K562 (cell line): ENCODE results near the gene PADI1. TPM values are rescaled to one million over a fixed set of nuclear protein-coding genes. Genes with fewer than 3 reads are reported as not detected.

ENCODE experiments used
- ATAC-seq: fragments of 200-7000 bp; cut with Tn5 transposase; 3 replicates; pipeline ENCODE4 v1.9.1; 2020; ENCODE audit warnings: moderate library complexity
- BruUV-seq: library from RNA; stranded (reverse); fragments of 400-500 nt; replicated peaks from 2 replicates; lab custom pipeline; 2021; lab: Mats Ljungman, UMichigan
- CTCF ChIA-PET: fragments of 300-600 bp; formaldehyde crosslinking; extraction: SDS; loops from one replicate; lab custom pipeline; 2021; ENCODE audit warnings: low intra/inter-chr PET ratio; lab: Yijun Ruan, JAX
- POLR2A ChIA-PET: fragments of 300-600, 350-650 bp; sonication (Branson Sonifier 250); formaldehyde crosslinking; extraction: SDS; loops from one replicate; lab custom pipeline; 2021; ENCODE audit warnings: antibody characterized with exemption, inconsistent platforms; lab: Yijun Ruan, JAX
- DNase-seq, 4 experiments: peaks; one replicate each; pipeline versions ENCODE4 v3.0.0 to v3.0.0-alpha.2; 2011 to 2018; ENCODE audit warnings: low spot score in 3 of 4, mixed read lengths in 3 of 4; ENCODE audit errors: extremely low read depth in 1 of 4
- FAIRE-seq: peaks from 2 replicates; lab custom pipeline; 2011; peaks lifted over from hg19 to GRCh38; lab: Jason Lieb, UNC
- H2AFZ ChIP-seq: 2 replicates; pipeline ENCODE4 v1.6.0; 2011; ENCODE audit warnings: low read depth, low read length, control low read depth, inconsistent platforms
- H3K27ac ChIP-seq: fragments of 200-600 bp; 3 replicates; pipeline ENCODE4 v1.8.0; 2011; ENCODE audit warnings: low read depth, mild to moderate bottlenecking, control low read depth, inconsistent platforms, low read length, moderate library complexity, mixed read lengths; ENCODE audit errors: extremely low read depth
- H3K27me3 ChIP-seq, 2 experiments: fragments of 300-600 bp in 1 of 2; 2 replicates in 1 of 2; 3 replicates in 1 of 2; pipeline versions ENCODE4 v1.6.0 to v1.8.0; 2011; ENCODE audit warnings: inconsistent platforms in 2 of 2, low read length in 2 of 2, mild to moderate bottlenecking in 1 of 2, mixed read lengths in 1 of 2, moderate library complexity in 1 of 2; ENCODE audit not compliant: control insufficient read depth in 2 of 2, insufficient read depth in 2 of 2
- H3K36me3 ChIP-seq: fragments of 300-600 bp; 3 replicates; pipeline ENCODE4 v1.8.0; 2011; ENCODE audit warnings: mild to moderate bottlenecking, low read length, inconsistent platforms; ENCODE audit not compliant: control insufficient read depth, insufficient read depth
- H3K4me1 ChIP-seq, 2 experiments: fragments of 200-600 bp in 1 of 2; replicated peaks in 1 of 2; 2 replicates in 1 of 2; 3 replicates in 1 of 2; pipeline versions ENCODE4 v1.5.1 to v1.8.0; 2011; ENCODE audit warnings: inconsistent platforms in 2 of 2, low read length in 2 of 2, mild to moderate bottlenecking in 1 of 2, mixed read lengths in 1 of 2, moderate library complexity in 1 of 2; ENCODE audit not compliant: control insufficient read depth in 2 of 2, insufficient read depth in 2 of 2
- H3K4me2 ChIP-seq: 2 replicates; pipeline ENCODE4 v1.6.1; 2011; ENCODE audit warnings: low read length, control low read depth, inconsistent platforms, mixed read lengths; ENCODE audit not compliant: insufficient read depth
- H3K4me3 ChIP-seq: fragments of 200-600 bp; sonication (generic), shearing (Covaris generic); 2 replicates; pipeline ENCODE4 v1.5.1; 2016; ENCODE audit warnings: control low read depth, inconsistent platforms
- H3K79me2 ChIP-seq: fragments of 200-600 bp; 3 replicates; pipeline ENCODE4 v1.8.0; 2011; ENCODE audit warnings: low read length, inconsistent platforms; ENCODE audit not compliant: control insufficient read depth, insufficient read depth
- H3K9ac ChIP-seq, 2 experiments: 2 replicates each; pipeline versions ENCODE4 v1.6.0 to v1.6.1; 2011; ENCODE audit warnings: low read depth in 2 of 2, low read length in 2 of 2, control low read depth in 1 of 2, inconsistent platforms in 1 of 2, mild to moderate bottlenecking in 1 of 2, mixed read lengths in 1 of 2; ENCODE audit not compliant: insufficient read depth in 1 of 2
- H3K9me1 ChIP-seq: one replicate; pipeline ENCODE4 v1.6.0; 2011; ENCODE audit warnings: inconsistent platforms, mild to moderate bottlenecking, low read length, moderate library complexity; ENCODE audit not compliant: control insufficient read depth, insufficient read depth
- H3K9me3 ChIP-seq: replicated peaks from 2 replicates; pipeline ENCODE4 v1.5.1; 2011; ENCODE audit warnings: low read depth, low read length, inconsistent platforms; ENCODE audit not compliant: control insufficient read depth, insufficient read depth
- H4K20me1 ChIP-seq: replicated peaks from 2 replicates; pipeline ENCODE4 v1.6.1; 2011; ENCODE audit warnings: low read length, inconsistent platforms, mixed read lengths; ENCODE audit not compliant: control insufficient read depth, insufficient read depth
- RBM25 ChIP-seq: fragments of 200-400 bp; formaldehyde crosslinking; IDR thresholded peaks from 2 replicates; pipeline ENCODE4 v1.6.1; 2018; ENCODE audit warnings: low read length, low read depth, moderate library complexity; ENCODE audit not compliant: severe bottlenecking
- ZFP36 ChIP-seq: fragments of 150-350 bp; IDR thresholded peaks from 2 replicates; pipeline ENCODE4 v1.6.1; 2018; ENCODE audit warnings: low read length, low read depth; ENCODE audit not compliant: partially characterized antibody
- ZNF140 ChIP-seq: fragments of 250-450 bp; sonication (Bioruptor Pico); IDR thresholded peaks from 2 replicates; pipeline ENCODE4 v1.8.0; 2021; ENCODE audit warnings: moderate library complexity, mild to moderate bottlenecking, inconsistent platforms
- ZNF583 ChIP-seq: fragments of 250-450 bp; sonication (Bioruptor Pico); IDR thresholded peaks from 2 replicates; pipeline ENCODE4 v1.4.0; 2020
- WGBS: fragments of 100-300 bp; shearing (Covaris generic); methylation state at CpG from one replicate; pipeline ENCODE4 v1.1.6; 2016; ENCODE audit warnings: low coverage, mixed read lengths; ENCODE audit not compliant: insufficient coverage; ENCODE audit errors: missing lambda C conversion rate; 5-methylcytosine and 5-hydroxymethylcytosine counted together
- in situ Hi-C: fragments of 300-500 bp; cut with MboI; formaldehyde crosslinking; loops from 4 replicates; pipeline ENCODE4 v1.15.0; 2018; ENCODE audit warnings: inconsistent platforms, mixed read lengths
- intact Hi-C: fragments of 100-400 bp; cut with micrococcal nuclease; formaldehyde crosslinking; loops from 2 replicates; pipeline ENCODE4 v1.14.2; 2022
- polyA plus RNA-seq, 8 experiments: library from polyadenylated mRNA; depleted of rRNA in 4 of 8; stranded (reverse) in 5 of 8; unstranded in 3 of 8; fragments of >200 nt; fragmentation: Nextera tagmentation in 2 of 8; fragmentation: Illumina TruSeq in 1 of 8; extraction: Ambion mirVana in 2 of 8; extraction: Trizol in 1 of 8; gene quantifications; 2 replicates each; pipeline versions ENCODE4 v1.2.1 to v1.2.3, GENCODE V29; 2011 to 2014; ENCODE audit warnings: inconsistent platforms in 1 of 8, missing spikeins in 1 of 8
- total RNA-seq, 7 experiments: library from RNA; depleted of rRNA in 6 of 7; stranded (reverse); fragments of >200 nt in 6 of 7; fragmentation: Illumina TruSeq in 2 of 7; extraction: Trizol in 2 of 7; gene quantifications; 2 replicates each; pipeline versions ENCODE4 v1.2.1 to v1.2.3, GENCODE V29; 2011 to 2021; ENCODE audit warnings: low replicate concordance in 1 of 7
- TF ChIP-seq, protein P1 (sequence below), 2 experiments: fragments of 450-650 bp; IDR thresholded peaks; 2 replicates each; pipeline ENCODE4 v1.6.1; 2018; ENCODE audit warnings: mild to moderate bottlenecking in 2 of 2, low read depth in 1 of 2; ENCODE audit not compliant: partially characterized antibody in 2 of 2
- TF ChIP-seq, protein P2 (sequence below), 2 experiments: fragments of 450-650 bp in 1 of 2; IDR thresholded peaks; 2 replicates each; pipeline ENCODE4 v1.6.1; 2011 to 2017; ENCODE audit warnings: low read depth in 2 of 2, antibody characterized with exemption in 1 of 2, borderline replicate concordance in 1 of 2, low read length in 1 of 2, mild to moderate bottlenecking in 1 of 2, mixed read lengths in 1 of 2; ENCODE audit not compliant: control insufficient read depth in 1 of 2
- TF ChIP-seq, protein P3 (sequence below): fragments of 450-650 bp; formaldehyde crosslinking; IDR thresholded peaks from 2 replicates; pipeline ENCODE4 v1.4.0; 2022; ENCODE audit warnings: missing genetic modification characterization

The PADI1 gene
- total and polyA plus RNA-seq, 9 of the 15 experiments (the other 6 are each of a cell fraction or from before 2014, with no cell fraction given), result not detected

DNA sequence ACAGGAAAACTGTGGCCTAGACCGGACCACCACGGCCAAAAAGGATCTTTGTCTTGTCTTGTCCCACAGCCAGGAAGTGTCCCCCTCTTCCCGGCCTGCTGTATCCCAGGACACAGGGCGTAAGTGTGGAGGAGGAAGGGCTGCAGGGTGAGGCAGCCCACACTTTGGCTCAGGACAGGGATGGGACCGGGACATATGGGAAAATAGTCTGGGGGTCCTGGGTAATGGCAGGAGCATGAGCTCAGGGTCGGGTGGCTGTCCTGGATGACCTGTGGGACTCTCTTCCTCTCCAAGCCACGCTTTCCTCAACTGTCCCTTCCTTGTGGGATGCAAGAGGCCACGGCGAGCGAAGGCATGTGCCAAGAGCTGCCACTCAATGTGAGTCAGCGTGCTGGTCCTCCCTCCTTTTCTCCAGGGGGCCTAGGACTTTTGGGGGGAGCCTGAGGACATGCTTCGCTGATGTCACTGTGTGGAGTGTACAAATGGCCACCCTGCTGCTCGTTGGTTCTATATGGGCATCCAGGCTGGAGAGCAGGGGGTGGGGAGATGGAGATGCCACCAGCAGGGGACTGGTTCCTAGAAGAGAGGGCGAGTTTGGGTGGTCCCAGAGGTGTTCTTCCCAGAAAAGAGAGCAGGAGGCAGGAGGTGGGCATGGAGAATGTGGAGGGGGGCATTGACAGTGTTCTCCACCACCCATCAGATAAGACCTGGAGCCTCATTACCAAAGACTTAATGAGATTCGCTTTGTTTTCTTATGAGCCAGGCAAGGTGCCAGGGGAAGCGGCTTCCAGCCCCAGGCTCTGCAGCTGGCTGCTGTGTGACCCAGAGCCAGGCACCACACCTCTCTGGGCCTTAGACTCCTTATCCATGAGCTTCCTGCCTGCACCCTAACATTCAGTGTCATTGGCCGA is 11.5 kb upstream of the PADI1 start:
- ChIA-PET POLR2A (interaction anchor here (0.6 to 1.2 kb wide), 3 partner anchors 33 to 166 kb away, joined by 3 to 4 read pairs (median 3); no protein-coding TSS in a partner anchor), CTCF (interaction anchor here (0.6 kb wide), 1 partner anchor 67 kb away, joined by 5 read pairs; no protein-coding TSS in a partner anchor)
- H3K4me2 ChIP-seq, result peak overlapping the region; percentile 60; the same call in 1 of the 2 replicates
- H3K27me3 ChIP-seq, result peaks cover 5 to 44% of the 10 kb centered on the region in 2 experiments; a peak in 4 of 5 replicates
- 0 out of 2 replicates have a peak, but pooled peaks cover 2% of the 10 kb centered on the region for H4K20me1 ChIP-seq
- 23% methylated on average over 17 of the region's 17 CpGs for WGBS
- H3K9me3 ChIP-seq, result no peaks in the 10 kb centered on the region
- in situ Hi-C loops, result no loop called here
- BruUV-seq, result no TSS peak
- H3K27ac ChIP-seq, result no peak overlapping the region
- no peaks in the 10 kb centered on the region for H3K9me1 ChIP-seq
- no peak overlapping the region for H3K4me3 ChIP-seq
- intact Hi-C loops, result no loop called here
- no peaks in the 10 kb centered on the region for H3K36me3 ChIP-seq
- peak overlapping the region; percentile 73 for H2AFZ ChIP-seq
- 0 out of 4 replicates have a peak overlapping the region, but pooled peaks of 1 of the 2 experiments have one; percentile 20 for H3K9ac ChIP-seq
- peak; percentile 24 for TF ChIP-seq RBM25
- TF ChIP-seq, protein P1, sequence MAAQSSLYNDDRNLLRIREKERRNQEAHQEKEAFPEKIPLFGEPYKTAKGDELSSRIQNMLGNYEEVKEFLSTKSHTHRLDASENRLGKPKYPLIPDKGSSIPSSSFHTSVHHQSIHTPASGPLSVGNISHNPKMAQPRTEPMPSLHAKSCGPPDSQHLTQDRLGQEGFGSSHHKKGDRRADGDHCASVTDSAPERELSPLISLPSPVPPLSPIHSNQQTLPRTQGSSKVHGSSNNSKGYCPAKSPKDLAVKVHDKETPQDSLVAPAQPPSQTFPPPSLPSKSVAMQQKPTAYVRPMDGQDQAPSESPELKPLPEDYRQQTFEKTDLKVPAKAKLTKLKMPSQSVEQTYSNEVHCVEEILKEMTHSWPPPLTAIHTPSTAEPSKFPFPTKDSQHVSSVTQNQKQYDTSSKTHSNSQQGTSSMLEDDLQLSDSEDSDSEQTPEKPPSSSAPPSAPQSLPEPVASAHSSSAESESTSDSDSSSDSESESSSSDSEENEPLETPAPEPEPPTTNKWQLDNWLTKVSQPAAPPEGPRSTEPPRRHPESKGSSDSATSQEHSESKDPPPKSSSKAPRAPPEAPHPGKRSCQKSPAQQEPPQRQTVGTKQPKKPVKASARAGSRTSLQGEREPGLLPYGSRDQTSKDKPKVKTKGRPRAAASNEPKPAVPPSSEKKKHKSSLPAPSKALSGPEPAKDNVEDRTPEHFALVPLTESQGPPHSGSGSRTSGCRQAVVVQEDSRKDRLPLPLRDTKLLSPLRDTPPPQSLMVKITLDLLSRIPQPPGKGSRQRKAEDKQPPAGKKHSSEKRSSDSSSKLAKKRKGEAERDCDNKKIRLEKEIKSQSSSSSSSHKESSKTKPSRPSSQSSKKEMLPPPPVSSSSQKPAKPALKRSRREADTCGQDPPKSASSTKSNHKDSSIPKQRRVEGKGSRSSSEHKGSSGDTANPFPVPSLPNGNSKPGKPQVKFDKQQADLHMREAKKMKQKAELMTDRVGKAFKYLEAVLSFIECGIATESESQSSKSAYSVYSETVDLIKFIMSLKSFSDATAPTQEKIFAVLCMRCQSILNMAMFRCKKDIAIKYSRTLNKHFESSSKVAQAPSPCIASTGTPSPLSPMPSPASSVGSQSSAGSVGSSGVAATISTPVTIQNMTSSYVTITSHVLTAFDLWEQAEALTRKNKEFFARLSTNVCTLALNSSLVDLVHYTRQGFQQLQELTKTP (IDR thresholded peaks at IDR 0.05; ENCODE audit: low read depth in 1 of 2, partially characterized antibody in 2 of 2), result no peak
- TF ChIP-seq, protein P2, sequence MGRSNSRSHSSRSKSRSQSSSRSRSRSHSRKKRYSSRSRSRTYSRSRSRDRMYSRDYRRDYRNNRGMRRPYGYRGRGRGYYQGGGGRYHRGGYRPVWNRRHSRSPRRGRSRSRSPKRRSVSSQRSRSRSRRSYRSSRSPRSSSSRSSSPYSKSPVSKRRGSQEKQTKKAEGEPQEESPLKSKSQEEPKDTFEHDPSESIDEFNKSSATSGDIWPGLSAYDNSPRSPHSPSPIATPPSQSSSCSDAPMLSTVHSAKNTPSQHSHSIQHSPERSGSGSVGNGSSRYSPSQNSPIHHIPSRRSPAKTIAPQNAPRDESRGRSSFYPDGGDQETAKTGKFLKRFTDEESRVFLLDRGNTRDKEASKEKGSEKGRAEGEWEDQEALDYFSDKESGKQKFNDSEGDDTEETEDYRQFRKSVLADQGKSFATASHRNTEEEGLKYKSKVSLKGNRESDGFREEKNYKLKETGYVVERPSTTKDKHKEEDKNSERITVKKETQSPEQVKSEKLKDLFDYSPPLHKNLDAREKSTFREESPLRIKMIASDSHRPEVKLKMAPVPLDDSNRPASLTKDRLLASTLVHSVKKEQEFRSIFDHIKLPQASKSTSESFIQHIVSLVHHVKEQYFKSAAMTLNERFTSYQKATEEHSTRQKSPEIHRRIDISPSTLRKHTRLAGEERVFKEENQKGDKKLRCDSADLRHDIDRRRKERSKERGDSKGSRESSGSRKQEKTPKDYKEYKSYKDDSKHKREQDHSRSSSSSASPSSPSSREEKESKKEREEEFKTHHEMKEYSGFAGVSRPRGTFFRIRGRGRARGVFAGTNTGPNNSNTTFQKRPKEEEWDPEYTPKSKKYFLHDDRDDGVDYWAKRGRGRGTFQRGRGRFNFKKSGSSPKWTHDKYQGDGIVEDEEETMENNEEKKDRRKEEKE (IDR thresholded peaks at IDR 0.05; ENCODE audit: borderline replicate concordance in 1 of 2, control insufficient read depth in 1 of 2, low read depth in 2 of 2, low read length in 1 of 2), result no peak
- TF ChIP-seq ZNF140 (CRISPR knock-in tag), result no peak
- TF ChIP-seq ZFP36, result peak; percentile 72
- TF ChIP-seq ZNF583 (CRISPR knock-in tag), result no peak
- TF ChIP-seq, protein P3, sequence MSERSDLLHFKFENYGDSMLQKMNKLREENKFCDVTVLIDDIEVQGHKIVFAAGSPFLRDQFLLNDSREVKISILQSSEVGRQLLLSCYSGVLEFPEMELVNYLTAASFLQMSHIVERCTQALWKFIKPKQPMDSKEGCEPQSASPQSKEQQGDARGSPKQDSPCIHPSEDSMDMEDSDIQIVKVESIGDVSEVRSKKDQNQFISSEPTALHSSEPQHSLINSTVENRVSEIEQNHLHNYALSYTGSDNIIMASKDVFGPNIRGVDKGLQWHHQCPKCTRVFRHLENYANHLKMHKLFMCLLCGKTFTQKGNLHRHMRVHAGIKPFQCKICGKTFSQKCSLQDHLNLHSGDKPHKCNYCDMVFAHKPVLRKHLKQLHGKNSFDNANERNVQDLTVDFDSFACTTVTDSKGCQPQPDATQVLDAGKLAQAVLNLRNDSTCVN (CRISPR knock-in tag), result no peak
- H3K79me2 ChIP-seq, result no peaks in the 10 kb centered on the region
- DNase-seq, result no peak
- H3K4me1 ChIP-seq, result peaks cover 4 to 8% of the 10 kb centered on the region in 2 experiments; a peak in 3 of 5 replicates
- peak; percentile 15 for ATAC-seq
- FAIRE-seq, result no peak
